CD14-positive monocyte (primary cell): ENCODE measurements around the gene FCSK. TPM values are rescaled to one million over a fixed set of nuclear protein-coding genes. Genes with fewer than 3 reads are reported as not detected.

Experiments used
- DNase-seq, 3 donors: peaks; one replicate each; pipeline ENCODE4 v3.0.0-alpha.2; 2011 to 2022
- H2AFZ ChIP-seq: 2 replicates; pipeline ENCODE4 v1.6.0; 2012; ENCODE audit warnings: mild to moderate bottlenecking, low read depth, low read length, inconsistent platforms; ENCODE audit not compliant: insufficient read depth, poor library complexity, severe bottlenecking
- H3K27ac ChIP-seq, 2 donors: 1 replicate in 1 of 2; 2 replicates in 1 of 2; pipeline ENCODE4 v1.5.1; 2012 to 2013; ENCODE audit warnings: low read length in 2 of 2, control low read depth in 1 of 2, inconsistent platforms in 1 of 2, low read depth in 1 of 2, mild to moderate bottlenecking in 1 of 2
- H3K27me3 ChIP-seq, 2 donors: one replicate each; pipeline versions ENCODE4 v1.6.0 to v1.6.1; 2011 to 2013; ENCODE audit warnings: low read length in 2 of 2; ENCODE audit not compliant: control insufficient read depth in 2 of 2, insufficient read depth in 2 of 2
- H3K36me3 ChIP-seq, 2 donors: replicated peaks in 1 of 2; 1 replicate in 1 of 2; 2 replicates in 1 of 2; pipeline versions ENCODE4 v1.5.1 to v1.6.1; 2012 to 2013; ENCODE audit warnings: low read length in 2 of 2, control low read depth in 1 of 2, inconsistent platforms in 1 of 2, mild to moderate bottlenecking in 1 of 2; ENCODE audit not compliant: insufficient read depth in 2 of 2, control insufficient read depth in 1 of 2
- H3K4me1 ChIP-seq, 2 donors: 1 replicate in 1 of 2; 2 replicates in 1 of 2; pipeline versions ENCODE4 v1.5.1 to v1.6.1; 2012 to 2013; ENCODE audit warnings: low read length in 2 of 2, control low read depth in 1 of 2, inconsistent platforms in 1 of 2, mild to moderate bottlenecking in 1 of 2, moderate library complexity in 1 of 2; ENCODE audit not compliant: insufficient read depth in 2 of 2, control insufficient read depth in 1 of 2
- H3K4me2 ChIP-seq: replicated peaks from 2 replicates; pipeline ENCODE3; 2012; ENCODE audit warnings: low read length, moderate library complexity, mild to moderate bottlenecking; ENCODE audit not compliant: poor library complexity, severe bottlenecking; ENCODE audit errors: extremely low read depth
- H3K4me3 ChIP-seq, 3 experiments: fragments of 200-600 bp in 1 of 3; sonication (generic) in 1 of 3; replicated peaks in 1 of 3; 1 replicate in 2 of 3; 2 replicates in 1 of 3; pipeline ENCODE4 v1.5.1; 2011 to 2013; ENCODE audit warnings: low read length in 3 of 3, mild to moderate bottlenecking in 3 of 3, control low read depth in 2 of 3, low read depth in 2 of 3, inconsistent platforms in 1 of 3, moderate library complexity in 1 of 3
- H3K79me2 ChIP-seq: 2 replicates; pipeline ENCODE4 v1.6.0; 2012; ENCODE audit warnings: mild to moderate bottlenecking, control low read depth, inconsistent platforms, low read length, moderate library complexity; ENCODE audit not compliant: insufficient read depth
- H3K9ac ChIP-seq: 2 replicates; pipeline ENCODE4 v1.6.0; 2017; ENCODE audit warnings: low read length, mild to moderate bottlenecking; ENCODE audit not compliant: insufficient read depth, poor library complexity, severe bottlenecking
- H3K9me3 ChIP-seq, 2 donors: replicated peaks in 1 of 2; 1 replicate in 1 of 2; 2 replicates in 1 of 2; pipeline versions ENCODE4 v1.5.1 to v1.6.1; 2012 to 2013; ENCODE audit warnings: low read length in 2 of 2, control low read depth in 1 of 2; ENCODE audit not compliant: control insufficient read depth in 1 of 2, insufficient read depth in 1 of 2
- H4K20me1 ChIP-seq: 2 replicates; pipeline ENCODE4 v1.6.0; 2012; ENCODE audit warnings: mild to moderate bottlenecking, low read length, control low read depth, moderate library complexity; ENCODE audit not compliant: insufficient read depth
- H3K27ac Mint-ChIP-seq, 7 donors: one replicate each; pipeline ENCODE4 v1.8.0; 2020; ENCODE audit warnings: mild to moderate bottlenecking in 7 of 7, mixed read lengths in 7 of 7, moderate library complexity in 6 of 7, inconsistent platforms in 2 of 7
- H3K27me3 Mint-ChIP-seq, 3 donors: one replicate each; pipeline ENCODE4 v1.8.0; 2021 to 2022; ENCODE audit warnings: low read depth in 3 of 3, mild to moderate bottlenecking in 3 of 3, mixed read lengths in 3 of 3, moderate library complexity in 3 of 3, inconsistent platforms in 1 of 3
- H3K36me3 Mint-ChIP-seq, 2 donors: one replicate each; pipeline ENCODE4 v1.8.0; 2020; ENCODE audit warnings: mixed read lengths in 2 of 2, inconsistent platforms in 1 of 2, mild to moderate bottlenecking in 1 of 2
- H3K4me1 Mint-ChIP-seq: one replicate; pipeline ENCODE4 v1.8.0; 2020; ENCODE audit warnings: mild to moderate bottlenecking, mixed read lengths
- H3K4me3 Mint-ChIP-seq, 2 donors: one replicate each; pipeline ENCODE4 v1.8.0; 2020; ENCODE audit warnings: mild to moderate bottlenecking in 2 of 2, mixed read lengths in 2 of 2, moderate library complexity in 1 of 2
- H3K9me3 Mint-ChIP-seq, 7 donors: one replicate each; pipeline ENCODE4 v1.8.0; 2020 to 2022; ENCODE audit warnings: mixed read lengths in 7 of 7, mild to moderate bottlenecking in 6 of 7, moderate library complexity in 6 of 7, inconsistent platforms in 2 of 7
- CTCF ChIP-seq: fragments of 200-600 bp; IDR thresholded peaks from one replicate; pipeline ENCODE4 v1.8.0; 2022; ENCODE audit warnings: antibody characterized with exemption, mild to moderate bottlenecking
- WGBS: methylation state at CpG from one replicate; pipeline ENCODE4 v1.1.5; 2013; ENCODE audit warnings: missing lambda C conversion rate; ENCODE audit not compliant: insufficient coverage; 5-methylcytosine and 5-hydroxymethylcytosine counted together
- intact Hi-C, 2 donors: fragments of 100-400 bp; cut with micrococcal nuclease; formaldehyde crosslinking; loops; one replicate each; pipeline versions ENCODE4 v1.15.0 to v1.15.1; 2023
- polyA plus RNA-seq, 3 donors: library from polyadenylated mRNA; depleted of rRNA in 1 of 3; unstranded in 2 of 3; stranded (reverse) in 1 of 3; fragments of 300-500 nt in 2 of 3; fragments of >200 nt in 1 of 3; fragmentation: Illumina TruSeq in 2 of 3; gene quantifications; 1 replicate in 2 of 3; 2 replicates in 1 of 3; pipeline ENCODE4 v1.2.3, GENCODE V29; 2012 to 2021

FCSK gene
- polyA plus RNA-seq, 3 donors = 4.2 to 19.0 (median 6.4) TPM

- Histone ChIP-seq H4K20me1 (no peaks in the 10 kb centered on the region), H3K36me3 (peaks cover 18 to 27% of the 10 kb centered on the region in 2 donors), H3K9me3 (no peaks in the 10 kb centered on the region), H2AFZ (no peak overlapping the region), H3K4me2 (no peak overlapping the region), H3K4me3 (no peak overlapping the region), H3K9ac (no peak overlapping the region), H3K4me1 (peaks cover 4 to 6% of the 10 kb centered on the region in 2 donors), H3K79me2 (no peaks in the 10 kb centered on the region), H3K27me3 (no peaks in the 10 kb centered on the region), H3K27ac (no peak overlapping the region)
- H3K9me3 Mint-ChIP-seq = no peaks in the 10 kb centered on the region
- intact Hi-C loops = no loop called here
- H3K27ac Mint-ChIP-seq = peak overlapping the region in 1 of 7 donors; percentile 40
- H3K27me3 Mint-ChIP-seq = no peaks in the 10 kb centered on the region
- H3K4me1 Mint-ChIP-seq = peaks cover 4% of the 10 kb centered on the region
- no peak for TF ChIP-seq CTCF
- DNase-seq = no peak
- no peak overlapping the region for H3K4me3 Mint-ChIP-seq
- peaks cover 18 to 51% of the 10 kb centered on the region in 2 donors for H3K36me3 Mint-ChIP-seq
- WGBS = 78% methylated on average over 9 of the region's 13 CpGs
Measured at GRCh38 chr16:70465999-70466804, 11.8 kb downstream of the FCSK start.

- Mint-ChIP-seq H3K4me3 (no peak overlapping the region), H3K36me3 (peaks cover 18 to 50% of the 10 kb centered on the region in 2 donors), H3K9me3 (no peaks in the 10 kb centered on the region), H3K27me3 (no peaks in the 10 kb centered on the region), H3K27ac (no peak overlapping the region), H3K4me1 (peaks cover 9% of the 10 kb centered on the region)
- intact Hi-C loops = no loop called here
- Histone ChIP-seq H3K4me3 (no peak overlapping the region), H2AFZ (no peak overlapping the region), H3K4me1 (peaks cover 9 to 11% of the 10 kb centered on the region in 2 donors), H3K79me2 (no peaks in the 10 kb centered on the region), H3K27ac (no peak overlapping the region), H3K9ac (no peak overlapping the region), H4K20me1 (no peaks in the 10 kb centered on the region), H3K9me3 (no peaks in the 10 kb centered on the region), H3K36me3 (peaks cover 18 to 25% of the 10 kb centered on the region in 2 donors), H3K27me3 (no peaks in the 10 kb centered on the region), H3K4me2 (no peak overlapping the region)
- no peak for DNase-seq
- TF ChIP-seq CTCF = no peak
- 95% methylated on average over 5 of the region's 7 CpGs for WGBS
Measured at GRCh38 chr16:70466805-70467076, 12.3 kb downstream of the FCSK start.
